GM18508 (cell line): ENCODE results near the gene CNIH3.

Source experiments
- ATAC-seq: cut with Tn5 transposase; IDR thresholded peaks from one replicate; pipeline ENCODE4 v1.9.1; 2021; ENCODE audit warnings: moderate number of reproducible peaks; ENCODE audit not compliant: insufficient read depth, unreplicated experiment

The CNIH3 gene

GRCh38 chr1:224639426-224639975 is 23.4 kb downstream of the CNIH3 start:
- no peak for ATAC-seq

- no peak for ATAC-seq
Measured at GRCh38 chr1:224640018-224640417, 23.9 kb downstream of the CNIH3 start.

- no peak for ATAC-seq
Measured at GRCh38 chr1:224640587-224640986, 24.5 kb downstream of the CNIH3 start.

GRCh38 chr1:224641030-224641429 is 24.9 kb downstream of the CNIH3 start:
- no peak for ATAC-seq

GRCh38 chr1:224643653-224644052 is 27.5 kb downstream of the CNIH3 start:
- ATAC-seq, result no peak

- no peak for ATAC-seq
Measured at GRCh38 chr1:224644553-224645154, 28.5 kb downstream of the CNIH3 start.

GRCh38 chr1:224647449-224647848 is 31.3 kb downstream of the CNIH3 start:
- ATAC-seq, result no peak

GRCh38 chr1:224650290-224650689 is 34.2 kb downstream of the CNIH3 start:
- ATAC-seq, result no peak

- no peak for ATAC-seq
Measured at GRCh38 chr1:224651188-224651587, 35.1 kb downstream of the CNIH3 start.

- no peak for ATAC-seq
Measured at GRCh38 chr1:224656392-224656791, 40.3 kb downstream of the CNIH3 start.

GRCh38 chr1:224660074-224660473 is 44.0 kb downstream of the CNIH3 start:
- no peak for ATAC-seq

GRCh38 chr1:224662870-224663269 is 46.8 kb downstream of the CNIH3 start:
- ATAC-seq, result no peak

GRCh38 chr1:224665016-224665415 is 48.9 kb downstream of the CNIH3 start:
- no peak for ATAC-seq

- ATAC-seq, result no peak
Measured at GRCh38 chr1:224666078-224666477, 50.0 kb downstream of the CNIH3 start.

- ATAC-seq, result no peak
Measured at GRCh38 chr1:224666913-224667312, 50.8 kb downstream of the CNIH3 start.

- no peak for ATAC-seq
Measured at GRCh38 chr1:224668984-224669383, 52.9 kb downstream of the CNIH3 start.

- no peak for ATAC-seq
Measured at GRCh38 chr1:224669403-224669802, 53.3 kb downstream of the CNIH3 start.

GRCh38 chr1:224670506-224670905 is 54.4 kb downstream of the CNIH3 start:
- no peak for ATAC-seq

GRCh38 chr1:224671076-224671475 is 55.0 kb downstream of the CNIH3 start:
- no peak for ATAC-seq

- no peak for ATAC-seq
Measured at GRCh38 chr1:224673141-224673540, 57.0 kb downstream of the CNIH3 start.

- no peak for ATAC-seq
Measured at GRCh38 chr1:224675590-224675989, 59.5 kb downstream of the CNIH3 start.

- no peak for ATAC-seq
Measured at GRCh38 chr1:224676551-224676950, 60.4 kb downstream of the CNIH3 start.
